WTC11 (cell line): Measurements from ENCODE around the gene RAN. TPM values are rescaled to one million over a fixed set of nuclear protein-coding genes. Genes with fewer than 3 reads are reported as not detected.

Source experiments
- ATF1 ChIP-seq: sonication (generic); formaldehyde crosslinking; IDR thresholded peaks from 2 replicates; pipeline ENCODE4 v1.8.1; 2023; ENCODE audit warnings: mild to moderate bottlenecking, moderate library complexity, missing genetic modification reagents
- CBFB ChIP-seq: sonication (generic); formaldehyde crosslinking; IDR thresholded peaks from 2 replicates; pipeline ENCODE4 v1.8.1; 2022; ENCODE audit warnings: mild to moderate bottlenecking, low read depth, missing genetic modification reagents
- CREB1 ChIP-seq: sonication (generic); formaldehyde crosslinking; IDR thresholded peaks from 2 replicates; pipeline ENCODE4 v1.8.0; 2023; ENCODE audit warnings: mild to moderate bottlenecking, missing genetic modification reagents
- GRHL2 ChIP-seq: fragments of 250-450 bp; sonication (Bioruptor Pico); IDR thresholded peaks from 2 replicates; pipeline ENCODE4 v1.8.0; 2022; ENCODE audit warnings: mild to moderate bottlenecking, moderate library complexity; ENCODE audit not compliant: insufficient replicate concordance, severe bottlenecking
- GTF2I ChIP-seq: fragments of 250-450 bp; sonication (Bioruptor Pico); conservative IDR thresholded peaks from 2 replicates; pipeline ENCODE4 v1.4.0; 2021; ENCODE audit warnings: mild to moderate bottlenecking
- HMGA2 ChIP-seq: fragments of 250-450 bp; sonication (Bioruptor Pico); IDR thresholded peaks from 2 replicates; pipeline ENCODE4 v1.4.0; 2021; ENCODE audit warnings: mild to moderate bottlenecking, moderate library complexity
- MYBL2 ChIP-seq: sonication (generic); formaldehyde crosslinking; IDR thresholded peaks from 2 replicates; pipeline ENCODE4 v1.8.1; 2023; ENCODE audit warnings: mild to moderate bottlenecking, moderate library complexity, missing genetic modification reagents
- NFE2L1 ChIP-seq: sonication (generic); formaldehyde crosslinking; IDR thresholded peaks from 2 replicates; pipeline ENCODE4 v1.8.1; 2023; ENCODE audit warnings: missing genetic modification reagents
- RELA ChIP-seq: sonication (generic); formaldehyde crosslinking; IDR thresholded peaks from 2 replicates; pipeline ENCODE4 v1.8.1; 2022; ENCODE audit warnings: missing genetic modification reagents, mild to moderate bottlenecking, borderline replicate concordance
- RORB ChIP-seq: fragments of 250-450 bp; sonication (Bioruptor Pico); IDR thresholded peaks from 2 replicates; pipeline ENCODE4 v1.9.0; 2021; ENCODE audit warnings: mild to moderate bottlenecking
- ZNF121 ChIP-seq: sonication (generic); formaldehyde crosslinking; IDR thresholded peaks from 2 replicates; pipeline ENCODE4 v1.8.0; 2023; ENCODE audit warnings: missing genetic modification reagents
- ZNF138 ChIP-seq: sonication (generic); formaldehyde crosslinking; conservative IDR thresholded peaks from 2 replicates; pipeline ENCODE4 v1.8.1; 2022; ENCODE audit warnings: mild to moderate bottlenecking, moderate library complexity, missing genetic modification reagents
- ZNF232 ChIP-seq: sonication (generic); formaldehyde crosslinking; IDR thresholded peaks from 2 replicates; pipeline ENCODE4 v1.8.0; 2022; ENCODE audit warnings: mild to moderate bottlenecking, missing genetic modification reagents
- ZNF396 ChIP-seq: fragments of 250-450 bp; sonication (Bioruptor Pico); IDR thresholded peaks from 2 replicates; pipeline ENCODE4 v1.8.0; 2021; ENCODE audit warnings: mild to moderate bottlenecking, moderate library complexity, borderline replicate concordance
- ZNF416 ChIP-seq: fragments of 250-450 bp; sonication (Bioruptor Pico); IDR thresholded peaks from 2 replicates; pipeline ENCODE4 v1.9.0; 2021; ENCODE audit warnings: mild to moderate bottlenecking, inconsistent platforms
- ZNF671 ChIP-seq: fragments of 250-450 bp; sonication (Bioruptor Pico); IDR thresholded peaks from 2 replicates; pipeline ENCODE4 v1.8.0; 2021; ENCODE audit warnings: mild to moderate bottlenecking
- total RNA-seq: library from RNA; stranded (reverse); gene quantifications from 3 replicates; pipeline ENCODE4 v1.2.3, GENCODE V29; 2021
- TF ChIP-seq, protein P1 (sequence below): sonication (generic); formaldehyde crosslinking; IDR thresholded peaks from 2 replicates; pipeline ENCODE4 v1.8.0; 2022; ENCODE audit warnings: mild to moderate bottlenecking, missing genetic modification reagents
- TF ChIP-seq, protein P2 (sequence below): sonication (generic); formaldehyde crosslinking; IDR thresholded peaks from 2 replicates; pipeline ENCODE4 v1.8.1; 2023; ENCODE audit warnings: mild to moderate bottlenecking, missing genetic modification reagents
- TF ChIP-seq, protein P3 (sequence below): sonication (generic); formaldehyde crosslinking; IDR thresholded peaks from 2 replicates; pipeline ENCODE4 v1.8.0; 2023; ENCODE audit warnings: mild to moderate bottlenecking, missing genetic modification reagents
- TF ChIP-seq, protein P4 (sequence below): sonication (generic); formaldehyde crosslinking; IDR thresholded peaks from 2 replicates; pipeline ENCODE4 v1.8.0; 2023; ENCODE audit warnings: missing genetic modification reagents
- TF ChIP-seq, protein P5 (sequence below): sonication (generic); formaldehyde crosslinking; IDR thresholded peaks from 2 replicates; pipeline ENCODE4 v1.8.1; 2022; ENCODE audit warnings: mild to moderate bottlenecking, missing genetic modification reagents, moderate library complexity, borderline replicate concordance
- TF ChIP-seq, protein P6 (sequence below): sonication (generic); formaldehyde crosslinking; IDR thresholded peaks from 2 replicates; pipeline ENCODE4 v1.8.1; 2022; ENCODE audit warnings: missing genetic modification reagents, borderline replicate concordance

Gene RAN
- total RNA-seq, 1 experiment from 2014 or later, result 1,745 TPM

DNA sequence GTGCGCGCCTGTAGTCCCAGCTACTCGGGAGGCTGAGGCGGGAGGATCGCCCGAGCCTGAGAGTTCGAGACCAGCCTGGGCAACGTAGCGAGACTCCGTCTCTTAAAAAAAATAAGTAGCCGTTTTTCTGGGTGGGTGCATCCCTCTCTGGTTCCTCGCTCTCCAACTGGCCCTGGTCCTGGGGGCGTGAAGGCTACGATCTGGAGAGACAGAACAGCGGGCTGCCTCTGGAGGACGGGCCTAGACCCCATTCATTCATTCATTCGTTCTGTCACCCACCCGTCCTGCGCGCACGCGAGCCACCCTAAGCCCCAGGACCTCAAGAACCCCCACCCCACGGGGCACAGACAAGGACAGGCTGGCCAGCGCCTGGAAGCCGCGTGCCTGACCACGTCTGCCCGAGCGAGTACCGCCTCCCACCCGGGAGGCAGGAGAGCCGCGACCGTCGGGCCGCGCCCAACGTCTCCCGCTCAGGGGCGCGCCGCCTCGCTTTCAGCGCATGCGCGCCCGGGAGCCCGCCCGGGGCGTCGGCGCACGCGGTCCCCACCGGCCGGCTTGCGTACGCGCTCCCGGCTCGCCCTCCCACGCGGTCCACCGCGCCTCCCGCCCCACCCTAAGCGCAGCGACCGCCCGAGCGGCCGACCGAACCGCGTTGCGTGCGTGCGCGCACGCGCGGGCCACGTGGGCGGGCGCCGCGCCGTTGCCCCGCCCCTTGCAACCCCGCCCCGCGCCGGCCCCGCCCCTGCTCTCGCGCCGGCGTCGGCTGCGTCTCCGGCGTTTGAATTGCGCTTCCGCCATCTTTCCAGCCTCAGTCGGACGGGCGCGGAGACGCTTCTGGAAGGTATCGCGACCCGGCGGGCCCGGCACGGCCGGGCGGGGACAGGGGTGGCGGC is at the start of gene RAN (continued):
- TF ChIP-seq, protein P1, sequence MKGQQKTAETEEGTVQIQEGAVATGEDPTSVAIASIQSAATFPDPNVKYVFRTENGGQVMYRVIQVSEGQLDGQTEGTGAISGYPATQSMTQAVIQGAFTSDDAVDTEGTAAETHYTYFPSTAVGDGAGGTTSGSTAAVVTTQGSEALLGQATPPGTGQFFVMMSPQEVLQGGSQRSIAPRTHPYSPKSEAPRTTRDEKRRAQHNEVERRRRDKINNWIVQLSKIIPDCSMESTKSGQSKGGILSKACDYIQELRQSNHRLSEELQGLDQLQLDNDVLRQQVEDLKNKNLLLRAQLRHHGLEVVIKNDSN (CRISPR knock-in tag), result no peak; the same call in 1 of the 2 replicates
- no peak for TF ChIP-seq ZNF416
- no peak for TF ChIP-seq CBFB (CRISPR knock-in tag)
- TF ChIP-seq, protein P2, sequence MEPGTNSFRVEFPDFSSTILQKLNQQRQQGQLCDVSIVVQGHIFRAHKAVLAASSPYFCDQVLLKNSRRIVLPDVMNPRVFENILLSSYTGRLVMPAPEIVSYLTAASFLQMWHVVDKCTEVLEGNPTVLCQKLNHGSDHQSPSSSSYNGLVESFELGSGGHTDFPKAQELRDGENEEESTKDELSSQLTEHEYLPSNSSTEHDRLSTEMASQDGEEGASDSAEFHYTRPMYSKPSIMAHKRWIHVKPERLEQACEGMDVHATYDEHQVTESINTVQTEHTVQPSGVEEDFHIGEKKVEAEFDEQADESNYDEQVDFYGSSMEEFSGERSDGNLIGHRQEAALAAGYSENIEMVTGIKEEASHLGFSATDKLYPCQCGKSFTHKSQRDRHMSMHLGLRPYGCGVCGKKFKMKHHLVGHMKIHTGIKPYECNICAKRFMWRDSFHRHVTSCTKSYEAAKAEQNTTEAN, result no peak
- TF ChIP-seq, protein P3, sequence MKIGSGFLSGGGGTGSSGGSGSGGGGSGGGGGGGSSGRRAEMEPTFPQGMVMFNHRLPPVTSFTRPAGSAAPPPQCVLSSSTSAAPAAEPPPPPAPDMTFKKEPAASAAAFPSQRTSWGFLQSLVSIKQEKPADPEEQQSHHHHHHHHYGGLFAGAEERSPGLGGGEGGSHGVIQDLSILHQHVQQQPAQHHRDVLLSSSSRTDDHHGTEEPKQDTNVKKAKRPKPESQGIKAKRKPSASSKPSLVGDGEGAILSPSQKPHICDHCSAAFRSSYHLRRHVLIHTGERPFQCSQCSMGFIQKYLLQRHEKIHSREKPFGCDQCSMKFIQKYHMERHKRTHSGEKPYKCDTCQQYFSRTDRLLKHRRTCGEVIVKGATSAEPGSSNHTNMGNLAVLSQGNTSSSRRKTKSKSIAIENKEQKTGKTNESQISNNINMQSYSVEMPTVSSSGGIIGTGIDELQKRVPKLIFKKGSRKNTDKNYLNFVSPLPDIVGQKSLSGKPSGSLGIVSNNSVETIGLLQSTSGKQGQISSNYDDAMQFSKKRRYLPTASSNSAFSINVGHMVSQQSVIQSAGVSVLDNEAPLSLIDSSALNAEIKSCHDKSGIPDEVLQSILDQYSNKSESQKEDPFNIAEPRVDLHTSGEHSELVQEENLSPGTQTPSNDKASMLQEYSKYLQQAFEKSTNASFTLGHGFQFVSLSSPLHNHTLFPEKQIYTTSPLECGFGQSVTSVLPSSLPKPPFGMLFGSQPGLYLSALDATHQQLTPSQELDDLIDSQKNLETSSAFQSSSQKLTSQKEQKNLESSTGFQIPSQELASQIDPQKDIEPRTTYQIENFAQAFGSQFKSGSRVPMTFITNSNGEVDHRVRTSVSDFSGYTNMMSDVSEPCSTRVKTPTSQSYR (CRISPR knock-in tag), result no peak
- TF ChIP-seq ATF1 (CRISPR knock-in tag), result no peak
- TF ChIP-seq RELA (CRISPR knock-in tag), result peak; percentile 66; the same call in 1 of the 2 replicates
- peak; percentile 55; the same call in 1 of the 2 replicates for TF ChIP-seq GTF2I (CRISPR knock-in tag)
- no peak for TF ChIP-seq ZNF671
- TF ChIP-seq, protein P4, sequence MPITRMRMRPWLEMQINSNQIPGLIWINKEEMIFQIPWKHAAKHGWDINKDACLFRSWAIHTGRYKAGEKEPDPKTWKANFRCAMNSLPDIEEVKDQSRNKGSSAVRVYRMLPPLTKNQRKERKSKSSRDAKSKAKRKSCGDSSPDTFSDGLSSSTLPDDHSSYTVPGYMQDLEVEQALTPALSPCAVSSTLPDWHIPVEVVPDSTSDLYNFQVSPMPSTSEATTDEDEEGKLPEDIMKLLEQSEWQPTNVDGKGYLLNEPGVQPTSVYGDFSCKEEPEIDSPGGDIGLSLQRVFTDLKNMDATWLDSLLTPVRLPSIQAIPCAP (CRISPR knock-in tag), result no peak
- no peak for TF ChIP-seq RORB (CRISPR knock-in tag)
- no peak for TF ChIP-seq CREB1 (CRISPR knock-in tag)
- no peak for TF ChIP-seq GRHL2 (CRISPR knock-in tag)
- TF ChIP-seq HMGA2 (CRISPR knock-in tag), result no peak
- TF ChIP-seq ZNF138 (CRISPR knock-in tag), result no peak
- no peak for TF ChIP-seq ZNF232
- TF ChIP-seq MYBL2, result no peak
- TF ChIP-seq, protein P5, sequence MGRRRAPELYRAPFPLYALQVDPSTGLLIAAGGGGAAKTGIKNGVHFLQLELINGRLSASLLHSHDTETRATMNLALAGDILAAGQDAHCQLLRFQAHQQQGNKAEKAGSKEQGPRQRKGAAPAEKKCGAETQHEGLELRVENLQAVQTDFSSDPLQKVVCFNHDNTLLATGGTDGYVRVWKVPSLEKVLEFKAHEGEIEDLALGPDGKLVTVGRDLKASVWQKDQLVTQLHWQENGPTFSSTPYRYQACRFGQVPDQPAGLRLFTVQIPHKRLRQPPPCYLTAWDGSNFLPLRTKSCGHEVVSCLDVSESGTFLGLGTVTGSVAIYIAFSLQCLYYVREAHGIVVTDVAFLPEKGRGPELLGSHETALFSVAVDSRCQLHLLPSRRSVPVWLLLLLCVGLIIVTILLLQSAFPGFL, result no peak
- peak; percentile 42; the same call in 1 of the 2 replicates for TF ChIP-seq NFE2L1
- TF ChIP-seq ZNF396 (CRISPR knock-in tag), result no peak
- peak; percentile 68; the same call in 1 of the 2 replicates for TF ChIP-seq ZNF121 (CRISPR knock-in tag)
- TF ChIP-seq, protein P6, sequence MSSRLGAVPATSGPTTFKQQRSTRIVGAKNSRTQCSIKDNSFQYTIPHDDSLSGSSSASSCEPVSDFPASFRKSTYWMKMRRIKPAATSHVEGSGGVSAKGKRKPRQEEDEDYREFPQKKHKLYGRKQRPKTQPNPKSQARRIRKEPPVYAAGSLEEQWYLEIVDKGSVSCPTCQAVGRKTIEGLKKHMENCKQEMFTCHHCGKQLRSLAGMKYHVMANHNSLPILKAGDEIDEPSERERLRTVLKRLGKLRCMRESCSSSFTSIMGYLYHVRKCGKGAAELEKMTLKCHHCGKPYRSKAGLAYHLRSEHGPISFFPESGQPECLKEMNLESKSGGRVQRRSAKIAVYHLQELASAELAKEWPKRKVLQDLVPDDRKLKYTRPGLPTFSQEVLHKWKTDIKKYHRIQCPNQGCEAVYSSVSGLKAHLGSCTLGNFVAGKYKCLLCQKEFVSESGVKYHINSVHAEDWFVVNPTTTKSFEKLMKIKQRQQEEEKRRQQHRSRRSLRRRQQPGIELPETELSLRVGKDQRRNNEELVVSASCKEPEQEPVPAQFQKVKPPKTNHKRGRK (CRISPR knock-in tag), result no peak
